Measurements from ENCODE around the gene SALL4. TPM values are rescaled to one million over a fixed set of nuclear protein-coding genes. Genes with fewer than 3 reads are reported as not detected.
A peak's percentile ranks its signal among the peaks of the same experiment; 100 is the strongest.

The SALL4 gene
- total and polyA plus RNA-seq, 2 experiments from 2014 or later: 122 to 227 TPM

- peaks cover 27% of the 10 kb centered on the region for H3K4me1 ChIP-seq (ENCODE audit: insufficient read depth)
- no peak overlapping the region for H3K4me3 Mint-ChIP-seq
- no peak overlapping the region for H3K4me3 ChIP-seq
- H2AFZ ChIP-seq: no peak overlapping the region
- H3K9me2 ChIP-seq (ENCODE audit: insufficient read depth): no peaks in the 10 kb centered on the region
- peaks cover 89% of the 10 kb centered on the region for H3K36me3 Mint-ChIP-seq (ENCODE audit: low read depth)
- H3K27me3 ChIP-seq (ENCODE audit: insufficient read depth): no peaks in the 10 kb centered on the region
- H3K27me3 Mint-ChIP-seq (ENCODE audit: insufficient read depth, low read depth, poor library complexity): peaks cover 20% of the 10 kb centered on the region
- no peak overlapping the region for H3K27ac Mint-ChIP-seq
- peaks cover 26% of the 10 kb centered on the region for H3F3A ChIP-seq (replicated peaks; ENCODE audit: low read depth)
- peaks cover 100% of the 10 kb centered on the region for H3K79me2 ChIP-seq (replicated peaks; ENCODE audit: insufficient read depth)
- H3K27ac ChIP-seq (ENCODE audit: low read depth): no peak overlapping the region
- DNase-seq (ENCODE audit: low spot score) (no peak), ATAC-seq (no peak)
- no peak overlapping the region for H3K4me2 ChIP-seq
- H3K4me1 Mint-ChIP-seq: peaks cover 36% of the 10 kb centered on the region
- peaks cover 78% of the 10 kb centered on the region for H4K20me1 ChIP-seq (replicated peaks; ENCODE audit: insufficient read depth)
- no peak for TF ChIP-seq REST (IDR thresholded peaks at IDR 0.05; ENCODE audit: unreplicated experiment)
- 0 out of 2 replicates have a peak, but pooled peaks have one; percentile 3 for TF ChIP-seq POLR2AphosphoS5 (IDR thresholded peaks at IDR 0.05; ENCODE audit: low read depth)
- no peak for TF ChIP-seq JUNB (IDR thresholded peaks at IDR 0.05; ENCODE audit: unreplicated experiment)
- TF ChIP-seq EZH2phosphoT487 (IDR thresholded peaks at IDR 0.05; ENCODE audit: unreplicated experiment): no peak
- no peak for TF ChIP-seq STAT1 (IDR thresholded peaks at IDR 0.05; ENCODE audit: unreplicated experiment)
- no peak for TF ChIP-seq ZNF331 (CRISPR knock-in tag; IDR thresholded peaks at IDR 0.05; ENCODE audit: low read depth)
- peaks cover 50% of the 10 kb centered on the region for H3K36me3 ChIP-seq (ENCODE audit: insufficient read depth)
- no peaks in the 10 kb centered on the region for H3K9me3 Mint-ChIP-seq
Measured at GRCh38 chr20:51791626-51792025, 10.7 kb downstream of the SALL4 start.

DNA sequence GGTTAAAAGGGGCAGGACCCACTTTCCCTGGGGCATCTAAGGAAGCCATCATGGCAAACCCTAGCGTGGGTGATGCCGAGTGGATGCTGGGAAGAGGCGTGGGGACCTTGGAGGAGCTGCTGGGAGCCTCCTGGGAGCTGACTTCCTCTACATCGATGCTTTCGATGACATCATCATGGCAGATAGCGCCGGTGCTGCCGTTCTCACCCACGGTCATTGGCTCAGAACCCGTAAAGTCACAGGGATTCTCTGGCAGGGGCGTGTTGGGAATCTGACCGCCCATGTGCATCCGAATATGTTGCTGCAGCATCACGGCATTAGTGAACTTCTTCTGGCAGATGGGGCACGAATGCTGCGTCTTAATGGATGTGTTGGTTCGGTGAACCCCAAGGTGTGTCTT, 12.1 kb downstream of the SALL4 start:
- H3K9me3 Mint-ChIP-seq: no peaks in the 10 kb centered on the region
- H3K4me1 Mint-ChIP-seq: peaks cover 24% of the 10 kb centered on the region
- no peak overlapping the region for H3K27ac ChIP-seq (ENCODE audit: low read depth)
- no peak overlapping the region for H3K4me3 ChIP-seq
- no peak overlapping the region for H3K4me2 ChIP-seq
- H3K27me3 Mint-ChIP-seq (ENCODE audit: insufficient read depth, low read depth, poor library complexity): peaks cover 15% of the 10 kb centered on the region
- H3K27me3 ChIP-seq (ENCODE audit: insufficient read depth): no peaks in the 10 kb centered on the region
- no peak overlapping the region for H3K27ac Mint-ChIP-seq
- H3K4me1 ChIP-seq (ENCODE audit: insufficient read depth): peaks cover 14% of the 10 kb centered on the region
- no peaks in the 10 kb centered on the region for H3K9me2 ChIP-seq (ENCODE audit: insufficient read depth)
- H3F3A ChIP-seq (replicated peaks; ENCODE audit: low read depth): peaks cover 32% of the 10 kb centered on the region
- H3K4me3 Mint-ChIP-seq: no peak overlapping the region
- H3K36me3 Mint-ChIP-seq (ENCODE audit: low read depth): peaks cover 94% of the 10 kb centered on the region
- no peak for ATAC-seq
- no peak overlapping the region for H2AFZ ChIP-seq
- DNase-seq (ENCODE audit: low spot score): no peak
- peaks cover 100% of the 10 kb centered on the region for H3K79me2 ChIP-seq (replicated peaks; ENCODE audit: insufficient read depth)
- H4K20me1 ChIP-seq (replicated peaks; ENCODE audit: insufficient read depth): peaks cover 76% of the 10 kb centered on the region
- peaks cover 63% of the 10 kb centered on the region for H3K36me3 ChIP-seq (ENCODE audit: insufficient read depth)
- TF ChIP-seq NANOG (IDR thresholded peaks at IDR 0.05; ENCODE audit: borderline replicate concordance) (no peak), POLR2AphosphoS5 (IDR thresholded peaks at IDR 0.05; ENCODE audit: low read depth) (no peak), STAT1 (IDR thresholded peaks at IDR 0.05; ENCODE audit: unreplicated experiment) (no peak), REST (IDR thresholded peaks at IDR 0.05; ENCODE audit: unreplicated experiment) (no peak), ETS1 (IDR thresholded peaks at IDR 0.05) (no peak), JUNB (IDR thresholded peaks at IDR 0.05; ENCODE audit: unreplicated experiment) (no peak), ZNF114 (CRISPR knock-in tag; IDR thresholded peaks at IDR 0.05) (no peak), EZH2 (IDR thresholded peaks at IDR 0.05; ENCODE audit: low read depth, unreplicated experiment) (no peak)
- TF ChIP-seq, protein P1, sequence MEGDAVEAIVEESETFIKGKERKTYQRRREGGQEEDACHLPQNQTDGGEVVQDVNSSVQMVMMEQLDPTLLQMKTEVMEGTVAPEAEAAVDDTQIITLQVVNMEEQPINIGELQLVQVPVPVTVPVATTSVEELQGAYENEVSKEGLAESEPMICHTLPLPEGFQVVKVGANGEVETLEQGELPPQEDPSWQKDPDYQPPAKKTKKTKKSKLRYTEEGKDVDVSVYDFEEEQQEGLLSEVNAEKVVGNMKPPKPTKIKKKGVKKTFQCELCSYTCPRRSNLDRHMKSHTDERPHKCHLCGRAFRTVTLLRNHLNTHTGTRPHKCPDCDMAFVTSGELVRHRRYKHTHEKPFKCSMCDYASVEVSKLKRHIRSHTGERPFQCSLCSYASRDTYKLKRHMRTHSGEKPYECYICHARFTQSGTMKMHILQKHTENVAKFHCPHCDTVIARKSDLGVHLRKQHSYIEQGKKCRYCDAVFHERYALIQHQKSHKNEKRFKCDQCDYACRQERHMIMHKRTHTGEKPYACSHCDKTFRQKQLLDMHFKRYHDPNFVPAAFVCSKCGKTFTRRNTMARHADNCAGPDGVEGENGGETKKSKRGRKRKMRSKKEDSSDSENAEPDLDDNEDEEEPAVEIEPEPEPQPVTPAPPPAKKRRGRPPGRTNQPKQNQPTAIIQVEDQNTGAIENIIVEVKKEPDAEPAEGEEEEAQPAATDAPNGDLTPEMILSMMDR (conservative IDR thresholded peaks at IDR 0.05; ENCODE audit: low read depth in 2 of 2): no peak

Measured in GM23338 (cell line).